Measurements from ENCODE around the gene PPM1H.

PPM1H gene

GRCh38 chr12:62781136-62781880, 153.6 kb downstream of the PPM1H start:
- Histone ChIP-seq H3K9ac (ENCODE audit: low read depth, low read length) (no peak overlapping the region), H3K27me3 (ENCODE audit: control insufficient read depth, insufficient read depth, low read length) (no peaks in the 10 kb centered on the region), H3K36me3 (ENCODE audit: control insufficient read depth, insufficient read depth, low read length) (0 out of 2 replicates have a peak, but pooled peaks cover 2% of the 10 kb centered on the region), H3K4me3 (ENCODE audit: low read depth, low read length) (no peak overlapping the region), H3K9me3 (ENCODE audit: control insufficient read depth, insufficient read depth, low read length) (no peaks in the 10 kb centered on the region), H3K4me1 (ENCODE audit: control insufficient read depth, insufficient read depth, low read length) (peaks cover 11% of the 10 kb centered on the region), H3K27ac (ENCODE audit: low read depth, low read length) (no peak overlapping the region)

- no peaks in the 10 kb centered on the region for H3K36me3 ChIP-seq (ENCODE audit: control insufficient read depth, insufficient read depth, low read length)
- no peaks in the 10 kb centered on the region for H3K9me3 ChIP-seq (ENCODE audit: control insufficient read depth, insufficient read depth, low read length)
- no peak overlapping the region for H3K27ac ChIP-seq (ENCODE audit: low read depth, low read length)
- no peak overlapping the region for H3K9ac ChIP-seq (ENCODE audit: low read depth, low read length)
- H3K4me3 ChIP-seq (ENCODE audit: low read depth, low read length): no peak overlapping the region
- H3K27me3 ChIP-seq (ENCODE audit: control insufficient read depth, insufficient read depth, low read length): no peaks in the 10 kb centered on the region
- H3K4me1 ChIP-seq (ENCODE audit: control insufficient read depth, insufficient read depth, low read length): peaks cover 11% of the 10 kb centered on the region
Measured at GRCh38 chr12:62779488-62779887, 155.5 kb downstream of the PPM1H start.

- Histone ChIP-seq H3K9ac (ENCODE audit: low read depth, low read length) (no peak overlapping the region), H3K4me3 (ENCODE audit: low read depth, low read length) (no peak overlapping the region), H3K27ac (ENCODE audit: low read depth, low read length) (no peak overlapping the region), H3K36me3 (ENCODE audit: control insufficient read depth, insufficient read depth, low read length) (no peaks in the 10 kb centered on the region), H3K4me1 (ENCODE audit: control insufficient read depth, insufficient read depth, low read length) (peaks cover 3% of the 10 kb centered on the region; the same call in 1 of the 2 replicates), H3K27me3 (ENCODE audit: control insufficient read depth, insufficient read depth, low read length) (no peaks in the 10 kb centered on the region), H3K9me3 (ENCODE audit: control insufficient read depth, insufficient read depth, low read length) (no peaks in the 10 kb centered on the region)
Measured at GRCh38 chr12:62778187-62778586, 156.8 kb downstream of the PPM1H start.

GRCh38 chr12:62776997-62777396, 158.0 kb downstream of the PPM1H start:
- Histone ChIP-seq H3K27me3 (ENCODE audit: control insufficient read depth, insufficient read depth, low read length) (no peaks in the 10 kb centered on the region), H3K27ac (ENCODE audit: low read depth, low read length) (no peak overlapping the region), H3K4me3 (ENCODE audit: low read depth, low read length) (no peak overlapping the region), H3K36me3 (ENCODE audit: control insufficient read depth, insufficient read depth, low read length) (no peaks in the 10 kb centered on the region), H3K9ac (ENCODE audit: low read depth, low read length) (no peak overlapping the region), H3K4me1 (ENCODE audit: control insufficient read depth, insufficient read depth, low read length) (peaks cover 2% of the 10 kb centered on the region; the same call in 1 of the 2 replicates), H3K9me3 (ENCODE audit: control insufficient read depth, insufficient read depth, low read length) (no peaks in the 10 kb centered on the region)

GRCh38 chr12:62776575-62776974, 158.4 kb downstream of the PPM1H start:
- Histone ChIP-seq H3K4me3 (ENCODE audit: low read depth, low read length) (no peak overlapping the region), H3K4me1 (ENCODE audit: control insufficient read depth, insufficient read depth, low read length) (peaks cover 5% of the 10 kb centered on the region), H3K27ac (ENCODE audit: low read depth, low read length) (no peak overlapping the region), H3K9me3 (ENCODE audit: control insufficient read depth, insufficient read depth, low read length) (no peaks in the 10 kb centered on the region), H3K36me3 (ENCODE audit: control insufficient read depth, insufficient read depth, low read length) (no peaks in the 10 kb centered on the region), H3K27me3 (ENCODE audit: control insufficient read depth, insufficient read depth, low read length) (no peaks in the 10 kb centered on the region), H3K9ac (ENCODE audit: low read depth, low read length) (no peak overlapping the region)

- no peak overlapping the region for H3K9ac ChIP-seq (ENCODE audit: low read depth, low read length)
- H3K27ac ChIP-seq (ENCODE audit: low read depth, low read length): no peak overlapping the region
- H3K36me3 ChIP-seq (ENCODE audit: control insufficient read depth, insufficient read depth, low read length): no peaks in the 10 kb centered on the region
- peaks cover 23% of the 10 kb centered on the region for H3K4me1 ChIP-seq (ENCODE audit: control insufficient read depth, insufficient read depth, low read length)
- no peaks in the 10 kb centered on the region for H3K27me3 ChIP-seq (ENCODE audit: control insufficient read depth, insufficient read depth, low read length)
- no peaks in the 10 kb centered on the region for H3K9me3 ChIP-seq (ENCODE audit: control insufficient read depth, insufficient read depth, low read length)
- H3K4me3 ChIP-seq (ENCODE audit: low read depth, low read length): no peak overlapping the region
Measured at GRCh38 chr12:62774794-62775193, 160.2 kb downstream of the PPM1H start.

GRCh38 chr12:62772416-62772955, 162.5 kb downstream of the PPM1H start:
- no peaks in the 10 kb centered on the region for H3K9me3 ChIP-seq (ENCODE audit: control insufficient read depth, insufficient read depth, low read length)
- H3K27ac ChIP-seq (ENCODE audit: low read depth, low read length): no peak overlapping the region
- H3K27me3 ChIP-seq (ENCODE audit: control insufficient read depth, insufficient read depth, low read length): no peaks in the 10 kb centered on the region
- peaks cover 29% of the 10 kb centered on the region for H3K4me1 ChIP-seq (ENCODE audit: control insufficient read depth, insufficient read depth, low read length)
- H3K9ac ChIP-seq (ENCODE audit: low read depth, low read length): no peak overlapping the region
- H3K4me3 ChIP-seq (ENCODE audit: low read depth, low read length): no peak overlapping the region
- H3K36me3 ChIP-seq (ENCODE audit: control insufficient read depth, insufficient read depth, low read length): no peaks in the 10 kb centered on the region

- Histone ChIP-seq H3K36me3 (ENCODE audit: control insufficient read depth, insufficient read depth, low read length) (no peaks in the 10 kb centered on the region), H3K27me3 (ENCODE audit: control insufficient read depth, insufficient read depth, low read length) (no peaks in the 10 kb centered on the region), H3K9ac (ENCODE audit: low read depth, low read length) (no peak overlapping the region), H3K4me1 (ENCODE audit: control insufficient read depth, insufficient read depth, low read length) (peaks cover 29% of the 10 kb centered on the region), H3K27ac (ENCODE audit: low read depth, low read length) (no peak overlapping the region), H3K4me3 (ENCODE audit: low read depth, low read length) (no peak overlapping the region), H3K9me3 (ENCODE audit: control insufficient read depth, insufficient read depth, low read length) (no peaks in the 10 kb centered on the region)
Measured at GRCh38 chr12:62771828-62772227, 163.1 kb downstream of the PPM1H start.

- Histone ChIP-seq H3K9ac (ENCODE audit: low read depth, low read length) (no peak overlapping the region), H3K27me3 (ENCODE audit: control insufficient read depth, insufficient read depth, low read length) (no peaks in the 10 kb centered on the region), H3K9me3 (ENCODE audit: control insufficient read depth, insufficient read depth, low read length) (no peaks in the 10 kb centered on the region), H3K4me3 (ENCODE audit: low read depth, low read length) (no peak overlapping the region), H3K27ac (ENCODE audit: low read depth, low read length) (no peak overlapping the region), H3K36me3 (ENCODE audit: control insufficient read depth, insufficient read depth, low read length) (no peaks in the 10 kb centered on the region), H3K4me1 (ENCODE audit: control insufficient read depth, insufficient read depth, low read length) (peaks cover 29% of the 10 kb centered on the region)
Measured at GRCh38 chr12:62770381-62770780, 164.6 kb downstream of the PPM1H start.

GRCh38 chr12:62769076-62769619, 165.8 kb downstream of the PPM1H start:
- Histone ChIP-seq H3K27me3 (ENCODE audit: control insufficient read depth, insufficient read depth, low read length) (no peaks in the 10 kb centered on the region), H3K27ac (ENCODE audit: low read depth, low read length) (peak overlapping the region; percentile 46), H3K4me1 (ENCODE audit: control insufficient read depth, insufficient read depth, low read length) (peaks cover 29% of the 10 kb centered on the region), H3K36me3 (ENCODE audit: control insufficient read depth, insufficient read depth, low read length) (no peaks in the 10 kb centered on the region), H3K4me3 (ENCODE audit: low read depth, low read length) (no peak overlapping the region), H3K9me3 (ENCODE audit: control insufficient read depth, insufficient read depth, low read length) (no peaks in the 10 kb centered on the region), H3K9ac (ENCODE audit: low read depth, low read length) (no peak overlapping the region)

GRCh38 chr12:62767946-62768345, 167.0 kb downstream of the PPM1H start:
- Histone ChIP-seq H3K9ac (ENCODE audit: low read depth, low read length) (no peak overlapping the region), H3K36me3 (ENCODE audit: control insufficient read depth, insufficient read depth, low read length) (no peaks in the 10 kb centered on the region), H3K4me1 (ENCODE audit: control insufficient read depth, insufficient read depth, low read length) (peaks cover 29% of the 10 kb centered on the region), H3K27me3 (ENCODE audit: control insufficient read depth, insufficient read depth, low read length) (no peaks in the 10 kb centered on the region), H3K27ac (ENCODE audit: low read depth, low read length) (no peak overlapping the region), H3K4me3 (ENCODE audit: low read depth, low read length) (no peak overlapping the region), H3K9me3 (ENCODE audit: control insufficient read depth, insufficient read depth, low read length) (no peaks in the 10 kb centered on the region)

Data from HUES48 (cell line).